IPS DF 4.7 (cell line): Measurements from ENCODE around the gene RNF212.

Experiments used
- DNase-seq: peaks from one replicate; pipeline ENCODE4 v3.0.0-alpha.2; 2013; ENCODE audit warnings: low spot score; ENCODE audit errors: extremely low read depth

Gene RNF212

GRCh38 chr4:1115528-1116293 is 2.3 kb upstream of the RNF212 start:
- no peak for DNase-seq

- DNase-seq, result no peak
Measured at GRCh38 chr4:1112821-1113182, 562 bp downstream of the RNF212 start.

GRCh38 chr4:1112174-1112820 is 1.1 kb downstream of the RNF212 start:
- no peak for DNase-seq

- DNase-seq, result no peak
Measured at GRCh38 chr4:1111259-1111809, 2.0 kb downstream of the RNF212 start.

GRCh38 chr4:1109898-1110506 is 3.4 kb downstream of the RNF212 start:
- no peak for DNase-seq

- DNase-seq, result no peak
Measured at GRCh38 chr4:1109333-1109732, 4.0 kb downstream of the RNF212 start.

GRCh38 chr4:1105662-1106061 is 7.7 kb downstream of the RNF212 start:
- DNase-seq, result no peak

- no peak for DNase-seq
Measured at GRCh38 chr4:1105067-1105466, 8.3 kb downstream of the RNF212 start.

GRCh38 chr4:1104647-1105046 is 8.7 kb downstream of the RNF212 start:
- no peak for DNase-seq

GRCh38 chr4:1099684-1100335 is 13.6 kb downstream of the RNF212 start:
- no peak for DNase-seq

- DNase-seq, result no peak
Measured at GRCh38 chr4:1099270-1099669, 14.1 kb downstream of the RNF212 start.

- no peak for DNase-seq
Measured at GRCh38 chr4:1098311-1098925, 14.9 kb downstream of the RNF212 start.

- no peak for DNase-seq
Measured at GRCh38 chr4:1097553-1097952, 15.8 kb downstream of the RNF212 start.

- no peak for DNase-seq
Measured at GRCh38 chr4:1096841-1097240, 16.5 kb downstream of the RNF212 start.

GRCh38 chr4:1094336-1094690 is 19.1 kb downstream of the RNF212 start:
- DNase-seq, result no peak

- DNase-seq, result no peak
Measured at GRCh38 chr4:1093391-1094335, 19.7 kb downstream of the RNF212 start.

- no peak for DNase-seq
Measured at GRCh38 chr4:1092983-1093361, 20.4 kb downstream of the RNF212 start.

- no peak for DNase-seq
Measured at GRCh38 chr4:1092026-1092982, 21.1 kb downstream of the RNF212 start.

- no peak for DNase-seq
Measured at GRCh38 chr4:1091561-1091995, 21.8 kb downstream of the RNF212 start.
